GM19372 (cell line): ENCODE data around the gene TIMM44.
A peak's percentile ranks its signal among the peaks of the same experiment; 100 is the strongest.

Experiments used
- ATAC-seq: cut with Tn5 transposase; IDR thresholded peaks from one replicate; pipeline ENCODE4 v1.9.1; 2021; ENCODE audit warnings: mild to moderate bottlenecking, low read depth, moderate library complexity; ENCODE audit not compliant: unreplicated experiment

The TIMM44 gene, protein sequence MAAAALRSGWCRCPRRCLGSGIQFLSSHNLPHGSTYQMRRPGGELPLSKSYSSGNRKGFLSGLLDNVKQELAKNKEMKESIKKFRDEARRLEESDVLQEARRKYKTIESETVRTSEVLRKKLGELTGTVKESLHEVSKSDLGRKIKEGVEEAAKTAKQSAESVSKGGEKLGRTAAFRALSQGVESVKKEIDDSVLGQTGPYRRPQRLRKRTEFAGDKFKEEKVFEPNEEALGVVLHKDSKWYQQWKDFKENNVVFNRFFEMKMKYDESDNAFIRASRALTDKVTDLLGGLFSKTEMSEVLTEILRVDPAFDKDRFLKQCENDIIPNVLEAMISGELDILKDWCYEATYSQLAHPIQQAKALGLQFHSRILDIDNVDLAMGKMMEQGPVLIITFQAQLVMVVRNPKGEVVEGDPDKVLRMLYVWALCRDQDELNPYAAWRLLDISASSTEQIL

DNA sequence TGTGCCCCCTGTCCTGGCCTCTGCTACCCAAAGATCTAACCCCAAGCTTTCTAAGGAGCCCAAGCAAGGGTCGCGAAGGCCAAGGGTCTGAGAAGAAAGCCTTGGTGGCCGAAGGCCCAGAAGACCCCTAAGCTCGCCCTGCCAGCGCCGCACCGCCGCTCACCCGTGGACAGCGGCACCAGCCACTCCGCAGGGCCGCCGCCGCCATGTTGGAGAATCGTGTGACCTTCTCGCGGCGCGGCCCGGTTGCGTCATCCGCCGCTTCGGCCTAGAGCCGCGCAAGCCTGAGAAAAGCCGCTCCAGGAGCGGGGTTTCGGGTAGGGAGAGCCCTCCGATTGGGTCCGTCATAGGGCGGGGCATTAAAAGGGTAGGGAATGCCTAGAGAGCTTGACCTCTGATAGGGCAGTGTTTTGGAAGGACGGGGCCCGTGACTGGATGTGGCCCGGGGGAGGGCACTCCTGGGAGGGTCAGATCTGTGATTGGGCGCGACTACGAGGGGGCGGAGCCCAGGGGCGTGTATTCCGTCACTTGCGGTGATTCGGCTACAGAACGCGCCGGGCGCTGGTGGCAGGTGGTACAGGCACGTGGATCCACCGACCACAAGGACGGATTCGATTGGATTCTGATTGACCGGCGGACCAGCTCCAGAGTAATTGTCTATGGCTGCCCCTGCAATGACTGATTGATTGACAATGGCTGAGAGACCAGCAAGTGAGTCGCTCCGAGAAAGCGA lies at the start of gene TIMM44:
TIMM44 (minus strand) TSS at position 223 of the 733 bp plus-strand sequence; CDS start at position 208, 15 bp downstream.
- ATAC-seq, result peak; percentile 97

DNA sequence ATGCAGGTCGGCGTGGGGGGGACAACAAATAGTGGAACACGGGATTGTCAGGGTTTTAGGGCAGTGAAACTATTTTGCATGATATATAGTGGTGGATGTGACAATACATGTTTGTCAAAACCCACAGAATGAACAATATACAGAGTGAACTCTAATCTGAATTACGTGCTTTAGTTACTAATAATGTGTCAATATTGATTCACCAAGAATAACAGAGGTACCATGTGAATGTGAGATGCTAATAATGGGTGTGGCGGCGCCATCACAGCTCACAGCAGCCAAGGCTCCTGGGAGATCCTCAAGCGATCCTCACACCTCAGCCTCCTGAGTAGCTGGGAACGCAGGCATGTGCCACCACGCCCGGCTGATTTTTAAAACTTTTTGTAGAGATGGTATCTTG lies 49.1 kb upstream of the TIMM44 start:
- no peak for ATAC-seq

DNA sequence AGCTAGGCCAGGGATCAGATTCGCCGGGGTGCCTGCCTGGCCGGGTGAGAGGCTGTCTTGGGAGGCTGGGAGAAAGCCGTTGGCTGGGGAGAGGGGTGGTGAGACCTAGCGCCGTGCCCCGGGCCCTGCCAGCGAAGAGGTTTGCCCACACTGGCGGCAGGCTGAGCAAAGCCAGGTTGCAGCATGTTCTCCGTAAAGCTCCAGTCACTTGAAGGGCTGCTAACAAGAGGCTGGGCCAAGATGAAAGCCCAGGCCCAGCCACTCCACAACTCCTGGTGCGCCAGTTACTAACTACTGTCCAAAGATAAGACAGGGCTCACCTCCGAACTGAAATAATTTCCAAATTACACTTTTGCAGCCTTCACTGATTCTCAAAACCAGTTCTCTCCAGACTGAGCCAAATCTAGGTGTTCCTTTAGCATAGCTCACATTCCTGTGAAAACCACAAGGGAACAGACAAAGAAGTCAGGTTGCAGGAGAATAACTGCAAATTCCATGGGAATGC lies 45.7 kb upstream of the TIMM44 start:
- ATAC-seq, result no peak

DNA sequence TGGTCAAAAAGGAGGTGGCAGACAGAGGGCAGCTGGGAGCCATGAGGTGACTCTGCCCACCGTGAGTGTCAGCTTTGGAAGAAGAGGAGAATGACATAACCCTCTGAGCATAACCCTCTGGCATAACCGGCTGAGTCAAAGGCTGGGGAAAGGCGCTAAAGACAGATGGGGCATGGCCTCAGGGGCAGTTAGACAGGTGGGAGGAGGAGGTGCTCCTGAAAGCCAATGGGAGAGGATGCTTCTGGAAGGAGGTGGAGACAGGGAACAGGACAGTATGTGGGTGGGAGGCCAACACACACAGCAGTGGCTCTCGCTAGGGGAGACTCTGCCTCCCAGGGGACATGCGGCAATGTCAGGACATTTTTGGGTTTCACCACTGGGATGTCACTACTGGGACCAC lies 44.8 kb upstream of the TIMM44 start:
- no peak for ATAC-seq

DNA sequence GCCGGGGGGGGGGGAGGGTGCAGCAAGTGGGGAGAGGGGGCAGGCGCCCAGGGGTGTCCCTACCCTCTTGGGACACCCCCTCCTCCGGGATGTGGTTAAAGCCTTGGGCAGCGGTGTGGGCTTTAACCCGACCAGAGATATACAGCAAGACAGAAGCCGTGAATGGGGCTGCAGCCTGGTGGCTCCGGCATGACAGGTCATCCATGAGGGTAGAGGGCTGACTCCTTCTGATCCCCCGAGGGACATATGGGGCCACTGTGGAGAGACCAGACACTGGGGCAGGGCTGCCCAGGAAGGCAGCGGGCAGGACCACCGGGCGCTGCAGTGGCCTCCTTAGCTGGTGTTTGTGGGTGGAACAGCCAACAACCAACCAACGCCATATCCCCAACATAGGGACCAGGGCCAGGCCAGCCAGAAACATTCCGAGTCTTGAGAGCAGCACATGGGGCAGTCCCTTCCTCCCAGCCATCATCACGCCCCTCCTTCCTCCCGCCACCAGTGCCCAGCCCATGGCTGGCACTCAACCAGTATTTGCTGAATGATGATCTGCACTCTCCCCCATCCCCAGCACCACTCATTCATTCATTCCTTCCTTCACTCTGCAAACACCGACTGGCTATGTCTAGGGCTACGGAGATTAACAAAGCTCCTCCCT lies 43.8 kb upstream of the TIMM44 start:
- no peak for ATAC-seq

DNA sequence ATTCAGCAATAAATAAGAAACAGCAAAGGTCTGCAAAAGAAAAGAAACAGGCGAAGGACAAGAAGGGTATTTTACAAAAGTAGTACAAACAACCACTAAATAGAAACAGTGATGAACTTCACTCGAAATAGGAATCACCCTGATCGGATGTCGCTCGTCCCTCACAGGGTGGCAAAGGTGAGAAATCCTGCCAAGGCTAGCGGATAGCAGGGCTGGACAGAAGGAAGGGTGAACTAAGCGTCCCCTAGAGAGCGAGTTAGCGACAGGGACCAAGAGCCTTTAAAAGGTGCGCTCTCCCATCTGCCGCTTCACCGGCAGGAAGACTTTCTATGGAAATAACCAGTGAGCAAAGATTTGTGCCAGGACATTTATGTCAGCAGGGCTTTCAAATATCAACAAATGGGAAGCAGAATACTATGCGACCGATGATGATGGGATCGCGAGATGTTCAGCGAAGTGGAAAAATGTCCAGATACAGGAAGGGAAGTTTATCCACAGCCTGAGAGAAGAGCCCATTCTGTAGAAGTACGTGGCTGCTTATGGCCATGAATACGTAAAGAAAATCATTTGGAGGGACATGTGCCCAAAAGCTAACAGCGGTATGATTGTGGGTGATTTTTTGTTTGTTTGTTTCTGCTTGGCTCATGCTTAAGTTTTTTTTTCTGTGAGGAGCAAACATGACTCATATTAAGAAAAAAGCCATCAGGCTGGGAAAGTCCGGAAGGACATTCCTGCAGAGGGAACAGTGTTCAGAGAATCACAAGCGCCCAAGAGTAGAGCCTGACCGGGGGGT lies 43.1 kb upstream of the TIMM44 start:
- no peak for ATAC-seq

DNA sequence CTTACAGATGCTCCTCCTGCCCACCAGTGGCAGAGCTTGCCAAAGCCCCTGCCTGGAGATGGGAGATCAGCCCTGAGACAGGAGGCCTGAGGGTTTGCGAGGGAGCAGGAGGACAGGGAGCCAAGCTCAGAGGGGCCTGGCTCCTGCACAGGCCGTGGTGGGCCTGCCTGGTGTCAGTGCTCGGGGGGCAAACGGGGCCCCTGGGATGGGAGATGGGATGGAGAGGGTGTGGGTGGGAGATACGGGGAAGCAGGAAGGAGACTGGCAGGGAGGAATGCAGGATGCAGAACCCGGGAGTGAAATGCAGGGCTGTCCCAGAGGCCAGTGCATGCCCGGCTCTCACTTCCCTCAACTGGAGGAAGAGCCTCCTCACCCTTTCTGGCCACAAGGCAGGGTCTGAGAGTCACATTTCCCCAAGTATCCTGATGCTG lies 42.0 kb upstream of the TIMM44 start:
- ATAC-seq, result no peak

DNA sequence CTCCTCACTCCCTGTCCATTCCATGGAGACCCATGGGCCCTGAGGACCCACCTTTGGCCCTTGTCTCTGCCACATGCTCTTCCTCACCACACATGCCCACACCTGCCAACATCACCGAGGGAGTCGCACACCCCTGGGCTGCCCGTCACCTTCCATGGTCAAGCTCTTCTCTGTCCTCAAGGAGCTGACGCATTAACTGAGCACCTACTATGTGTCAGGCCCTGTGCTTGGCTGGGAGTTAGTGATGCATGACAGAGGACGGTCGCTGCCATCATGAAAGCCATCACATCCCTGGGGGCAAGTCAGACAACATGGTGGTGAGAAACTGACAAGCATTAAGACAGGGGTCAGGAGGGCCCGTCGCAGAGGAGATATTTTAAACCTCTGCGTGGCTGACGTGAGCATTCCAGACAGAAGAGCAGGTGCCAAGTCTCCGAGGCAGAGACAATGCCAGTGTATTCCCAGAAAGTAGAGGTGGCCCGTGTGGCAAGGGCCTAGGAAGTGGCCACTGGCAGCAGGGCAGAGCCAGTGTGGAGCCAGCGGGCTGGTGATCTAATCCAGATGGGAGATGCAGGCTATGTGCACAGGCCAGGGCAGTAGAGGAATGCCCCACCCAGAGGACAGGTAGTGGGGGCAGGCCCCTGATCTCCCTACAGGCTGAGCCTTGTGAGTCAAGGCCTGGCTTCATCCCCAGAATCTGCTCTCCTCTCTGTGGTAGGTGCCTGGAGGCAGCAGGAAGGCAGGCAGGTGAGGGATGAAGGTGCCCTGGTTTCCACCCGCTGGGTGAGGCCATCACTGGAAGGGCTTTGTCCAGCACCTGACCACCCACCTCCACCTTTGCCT lies 40.8 kb upstream of the TIMM44 start:
- no peak for ATAC-seq

DNA sequence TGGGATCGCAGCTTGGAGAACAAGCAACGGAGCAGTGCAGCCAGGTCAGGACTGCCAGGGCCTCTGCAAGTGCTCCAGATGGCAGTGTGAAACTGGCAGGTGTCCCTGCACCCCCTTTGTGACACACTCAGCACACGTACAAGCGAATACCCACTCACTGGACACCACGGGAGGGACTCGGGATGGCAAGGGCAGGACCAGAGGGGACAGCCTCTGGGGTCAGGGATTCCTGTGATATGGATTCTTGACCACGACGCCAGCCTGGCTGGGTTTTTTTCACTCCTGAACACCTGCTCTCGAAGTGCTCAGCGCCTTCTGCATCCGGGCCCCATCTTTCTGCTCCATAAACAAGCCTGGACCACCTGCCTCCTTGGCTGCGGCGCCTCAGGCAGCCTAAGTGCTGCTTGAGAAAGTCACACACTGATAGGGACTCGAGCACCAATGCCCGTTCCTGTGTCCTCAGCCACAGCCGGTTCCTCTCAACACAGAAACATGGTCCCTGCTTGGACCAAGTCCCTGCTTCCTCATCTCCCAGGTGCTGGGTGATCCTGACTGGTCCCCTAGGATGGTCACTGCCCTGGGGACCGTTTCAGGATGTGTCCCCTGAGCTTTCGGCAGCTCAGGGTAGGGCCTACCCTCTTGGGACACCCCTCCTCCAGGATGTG lies 40.0 kb upstream of the TIMM44 start:
- no peak for ATAC-seq

DNA sequence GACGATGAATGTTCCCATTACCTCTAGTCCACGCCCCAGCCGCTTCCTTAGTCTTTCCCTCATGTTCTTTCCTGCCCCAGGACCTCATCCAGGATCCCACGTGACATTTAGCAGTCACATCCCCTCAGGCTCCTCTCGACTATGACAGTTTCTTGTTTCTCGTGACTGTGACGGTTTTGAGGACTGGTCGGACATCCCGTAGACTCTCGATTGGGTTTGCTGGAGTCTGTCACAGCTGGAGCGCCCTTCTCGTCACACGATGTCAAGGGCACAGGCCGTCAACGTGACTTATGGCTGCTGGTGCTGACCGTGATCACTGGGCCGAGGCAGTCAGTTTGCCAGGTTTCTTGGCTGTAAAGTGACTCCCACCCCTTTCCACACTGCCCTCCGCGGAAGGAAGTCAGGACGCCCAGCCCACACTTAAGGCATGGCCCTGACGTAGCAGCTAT lies 39.2 kb upstream of the TIMM44 start:
- ATAC-seq, result no peak

DNA sequence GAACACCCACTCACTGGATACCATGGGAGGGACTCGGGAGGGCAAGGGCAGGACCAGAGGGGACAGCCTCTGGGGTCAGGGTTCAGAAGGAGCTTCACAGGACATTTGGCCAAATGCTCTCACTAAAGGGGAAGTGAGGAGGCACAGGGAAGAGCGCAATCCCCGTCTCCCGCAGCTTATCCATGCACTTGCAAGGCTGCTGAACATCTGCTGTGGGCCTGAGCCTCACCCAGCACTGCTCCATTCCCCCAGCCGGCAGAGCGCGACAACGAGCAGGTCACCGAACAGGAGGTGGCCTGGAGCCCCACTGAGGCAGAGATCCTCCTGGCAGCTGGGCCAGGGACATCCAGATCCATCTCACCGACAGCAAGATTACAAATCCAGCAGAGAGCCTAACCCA lies 38.6 kb upstream of the TIMM44 start:
- ATAC-seq, result no peak

DNA sequence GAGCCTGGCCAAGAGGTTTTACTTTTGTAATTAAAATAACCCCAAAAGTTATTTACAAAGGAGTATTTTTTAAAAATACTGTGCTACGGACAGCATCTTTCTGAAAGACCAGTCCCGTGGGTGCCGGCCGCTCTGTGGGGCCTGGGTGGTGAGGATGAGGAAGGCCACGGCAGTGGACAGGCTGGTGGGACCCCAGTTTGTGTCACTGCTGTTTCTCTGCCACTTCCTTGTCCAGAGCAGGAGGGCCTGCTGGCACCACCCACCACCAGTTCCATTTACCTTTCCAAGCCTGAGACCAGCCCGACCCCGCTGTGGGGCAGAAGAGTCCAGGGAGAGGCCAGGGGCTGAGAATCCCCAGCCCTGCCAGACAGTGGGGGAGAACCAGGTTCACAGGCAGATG lies 38.2 kb upstream of the TIMM44 start:
- ATAC-seq, result no peak

DNA sequence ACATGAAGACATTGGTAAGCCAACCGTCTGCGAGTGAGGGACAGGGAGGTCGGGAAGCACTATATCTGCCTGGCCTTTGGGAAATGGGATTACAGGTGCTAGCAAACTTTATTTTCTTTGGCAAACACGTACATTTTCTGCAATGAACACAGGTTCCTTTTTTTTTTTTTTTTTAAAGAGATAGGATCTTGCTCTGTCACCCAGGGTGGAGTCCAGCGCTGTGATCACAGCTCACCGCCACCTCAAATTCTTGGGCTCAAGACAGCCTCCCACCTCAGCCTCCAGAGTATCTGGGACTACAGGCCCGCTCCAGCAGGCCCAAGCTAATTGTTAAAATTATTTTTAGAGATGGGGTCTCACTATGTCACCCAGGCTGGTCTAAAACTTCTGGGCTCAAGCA lies 37.7 kb upstream of the TIMM44 start:
- ATAC-seq, result no peak

DNA sequence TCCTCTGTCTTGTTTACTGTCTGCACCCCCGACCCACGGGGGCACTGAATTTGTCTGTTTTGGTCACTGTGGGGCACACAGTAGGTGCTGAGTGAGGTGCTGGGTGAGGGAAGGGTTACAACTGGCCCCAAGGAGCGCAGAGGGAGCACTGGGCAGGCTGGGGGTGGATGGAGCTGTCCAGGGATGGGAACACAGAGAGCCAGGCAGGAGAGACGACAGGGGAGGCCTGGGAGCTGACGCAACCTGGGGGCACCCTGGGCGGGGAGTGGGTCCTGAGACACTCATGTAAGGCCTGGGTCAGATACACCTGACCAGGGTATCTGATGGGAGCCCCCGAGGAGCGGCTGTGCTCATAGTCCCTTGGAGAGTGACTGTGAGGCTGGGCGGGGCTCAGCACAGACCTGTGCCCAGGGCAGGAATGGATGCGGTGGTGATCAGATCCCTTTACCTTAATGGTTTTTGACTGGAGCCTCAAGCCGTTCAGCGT lies 37.2 kb upstream of the TIMM44 start:
- ATAC-seq, result no peak

DNA sequence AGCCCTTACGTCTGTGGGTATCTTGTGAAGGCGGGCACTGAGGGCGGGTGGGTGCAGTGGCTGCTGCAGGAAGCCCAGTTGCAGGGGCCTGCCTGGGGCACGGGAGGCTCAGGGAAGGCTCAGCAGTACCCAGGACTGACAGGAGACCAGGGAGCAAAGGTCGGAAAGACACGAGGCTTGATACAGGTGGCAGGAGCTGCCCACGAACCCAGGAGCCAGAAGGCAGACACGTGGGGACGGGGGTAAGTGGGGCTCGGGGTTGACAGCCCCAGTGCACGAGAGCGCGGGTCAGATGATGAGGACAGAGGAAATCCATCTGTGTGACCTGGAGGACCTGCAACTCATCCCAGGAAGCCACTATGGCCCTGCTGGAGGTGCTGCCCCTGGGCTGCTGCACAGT lies 36.7 kb upstream of the TIMM44 start:
- ATAC-seq, result no peak

DNA sequence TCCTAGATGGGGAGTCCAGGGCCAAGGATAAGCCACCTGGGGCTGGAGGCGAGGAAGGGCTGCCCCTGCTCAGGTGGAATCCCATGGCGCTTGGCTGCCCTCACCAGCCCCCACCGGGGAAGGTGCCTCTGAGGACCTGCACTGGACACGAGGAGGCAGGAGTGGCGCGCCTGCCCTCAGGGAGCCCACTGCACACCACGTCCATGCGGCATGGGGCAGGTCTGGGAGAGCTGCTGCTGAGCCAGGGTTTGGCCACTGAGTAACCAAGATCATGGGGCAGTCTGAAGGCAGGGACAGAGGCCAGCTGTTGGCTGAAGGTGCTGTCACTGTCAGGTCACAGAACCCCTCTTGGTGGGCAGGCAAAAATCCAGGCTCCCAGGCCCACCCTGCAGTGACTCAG lies 36.1 kb upstream of the TIMM44 start:
- no peak for ATAC-seq

DNA sequence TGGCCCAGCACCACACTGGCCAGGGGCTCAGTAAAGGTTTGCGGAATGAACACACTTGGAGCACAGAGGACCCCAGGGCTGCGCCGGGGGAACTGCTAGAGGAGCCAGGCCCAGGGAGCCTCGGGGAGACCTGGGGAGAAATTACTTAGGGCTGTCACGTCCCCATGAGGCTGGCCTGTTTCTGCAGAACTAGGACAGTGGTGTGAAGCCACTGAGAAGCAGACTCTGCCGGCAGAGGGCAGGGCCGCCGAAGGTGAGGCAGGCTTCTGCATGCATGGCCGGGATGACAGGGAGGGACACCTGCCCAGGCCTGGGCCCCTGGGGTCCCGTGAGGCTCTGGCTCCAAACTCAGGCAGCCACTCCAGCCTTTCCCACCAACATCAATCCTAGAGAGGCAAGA lies 35.5 kb upstream of the TIMM44 start:
- no peak for ATAC-seq

DNA sequence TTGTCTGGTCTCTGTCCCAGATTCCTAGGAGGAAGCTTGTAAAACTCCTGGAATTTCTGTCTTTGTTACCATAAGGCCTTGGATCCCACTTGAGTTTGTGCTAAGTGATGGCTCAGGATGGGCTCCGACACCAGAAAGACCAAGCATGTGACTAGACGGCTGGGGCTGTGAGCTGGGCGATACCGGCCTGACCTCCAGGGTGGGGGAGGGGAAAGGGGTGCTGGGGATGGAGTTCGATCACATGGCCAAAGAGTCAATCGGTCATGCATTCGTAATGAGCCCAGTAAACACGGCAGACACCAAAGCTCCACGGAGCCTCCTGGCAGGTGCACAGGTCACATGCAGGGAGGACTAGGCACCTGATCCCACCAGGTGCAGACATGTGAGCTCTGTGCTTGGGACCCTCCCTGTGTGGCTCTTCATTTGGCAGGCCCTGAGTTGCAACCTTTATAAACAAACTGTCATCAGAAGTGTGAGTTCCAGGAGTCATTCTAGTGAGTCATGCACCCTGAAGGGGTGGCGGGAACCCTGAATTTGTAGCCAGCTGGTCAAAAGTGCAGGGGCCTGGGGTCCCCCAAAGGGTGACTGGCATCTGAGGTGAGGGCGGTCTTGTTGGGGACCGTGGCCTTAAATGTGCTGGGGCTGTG lies 34.8 kb upstream of the TIMM44 start:
- no peak for ATAC-seq
